IMR-90 (cell line): ENCODE measurements around the gene POU2F1. TPM values are rescaled to one million over a fixed set of nuclear protein-coding genes. Genes with fewer than 3 reads are reported as not detected.

Experiments
- ATAC-seq: fragments of 200-7000 bp; cut with Tn5 transposase; 2 replicates; pipeline ENCODE4 v1.9.1; 2020; ENCODE audit warnings: low read depth, mild to moderate bottlenecking, moderate library complexity
- BruUV-seq: library from RNA; stranded (reverse); fragments of 400-500 nt; replicated peaks from 2 replicates; lab custom pipeline; 2021; lab: Mats Ljungman, UMichigan
- CTCF ChIA-PET: fragments of 300-600 bp; formaldehyde crosslinking; extraction: SDS; loops from one replicate; lab custom pipeline; 2021; ENCODE audit warnings: antibody characterized with exemption; lab: Yijun Ruan, JAX
- POLR2A ChIA-PET: fragments of 300-600 bp; sonication (Branson Sonifier 250); formaldehyde crosslinking; loops from one replicate; lab custom pipeline; 2022; ENCODE audit warnings: antibody characterized with exemption; ENCODE audit not compliant: unreplicated experiment; lab: Charles Lee
- DNase-seq: peaks from one replicate; pipeline ENCODE4 v3.0.0; 2013
- H2AFZ ChIP-seq: replicated peaks from 2 replicates; pipeline ENCODE3; 2013; ENCODE audit warnings: low read length, mild to moderate bottlenecking; ENCODE audit not compliant: poor library complexity
- H2AK5ac ChIP-seq: 2 replicates; pipeline ENCODE4 v1.6.1; 2013; ENCODE audit warnings: low read depth, low read length, inconsistent platforms
- H2AK9ac ChIP-seq: replicated peaks from 2 replicates; pipeline ENCODE3; 2013; ENCODE audit warnings: mild to moderate bottlenecking, low read depth, low read length, moderate library complexity; ENCODE audit not compliant: poor library complexity
- H2BK120ac ChIP-seq: 2 replicates; pipeline ENCODE4 v1.6.1; 2013; ENCODE audit warnings: low read depth, low read length, inconsistent platforms
- H2BK15ac ChIP-seq: 3 replicates; pipeline ENCODE4 v1.6.1; 2013; ENCODE audit warnings: low read depth, low read length, inconsistent platforms
- H2BK20ac ChIP-seq: 2 replicates; pipeline ENCODE4 v1.6.1; 2013; ENCODE audit warnings: low read depth, mild to moderate bottlenecking, inconsistent platforms, low read length, moderate library complexity
- H2BK5ac ChIP-seq: 2 replicates; pipeline ENCODE4 v1.6.1; 2013; ENCODE audit warnings: mild to moderate bottlenecking, low read depth, low read length, inconsistent platforms; ENCODE audit not compliant: poor library complexity, severe bottlenecking
- H3K14ac ChIP-seq: replicated peaks from 2 replicates; pipeline ENCODE4 v1.6.1; 2013; ENCODE audit warnings: low read depth, low read length, inconsistent platforms
- H3K18ac ChIP-seq: 2 replicates; pipeline ENCODE4 v1.6.1; 2013; ENCODE audit warnings: low read depth, low read length, control low read depth
- H3K23ac ChIP-seq: 2 replicates; pipeline ENCODE4 v1.6.1; 2013; ENCODE audit warnings: low read depth, low read length, inconsistent platforms
- H3K27ac ChIP-seq: 2 replicates; pipeline ENCODE4 v1.5.1; 2013; ENCODE audit warnings: mild to moderate bottlenecking, control low read depth, low read length; ENCODE audit not compliant: insufficient read depth
- H3K27me3 ChIP-seq: 2 replicates; pipeline ENCODE4 v1.6.1; 2013; ENCODE audit warnings: low read length; ENCODE audit not compliant: control insufficient read depth, insufficient read depth
- H3K36me3 ChIP-seq: 2 replicates; pipeline ENCODE4 v1.6.1; 2013; ENCODE audit warnings: low read length, mixed read lengths; ENCODE audit not compliant: control insufficient read depth, insufficient read depth
- H3K4ac ChIP-seq: 2 replicates; pipeline ENCODE4 v1.6.1; 2013; ENCODE audit warnings: low read depth, low read length, inconsistent platforms
- H3K4me1 ChIP-seq: 2 replicates; pipeline ENCODE4 v1.6.1; 2013; ENCODE audit warnings: low read length, mixed read lengths; ENCODE audit not compliant: control insufficient read depth, insufficient read depth
- H3K4me2 ChIP-seq: 2 replicates; pipeline ENCODE4 v1.6.1; 2013; ENCODE audit warnings: low read depth, mild to moderate bottlenecking, control low read depth, low read length, moderate library complexity
- H3K4me3 ChIP-seq: 2 replicates; pipeline ENCODE4 v1.5.1; 2013; ENCODE audit warnings: low read depth, mild to moderate bottlenecking, control low read depth, low read length, moderate library complexity; ENCODE audit not compliant: insufficient read depth
- H3K56ac ChIP-seq: 2 replicates; pipeline ENCODE4 v1.6.1; 2013; ENCODE audit warnings: low read length, inconsistent platforms; ENCODE audit not compliant: insufficient read depth; ENCODE audit errors: extremely low read depth
- H3K79me1 ChIP-seq, 2 experiments: 2 replicates each; pipeline ENCODE4 v1.6.1; 2013; ENCODE audit warnings: low read length in 2 of 2, inconsistent platforms in 1 of 2, low read depth in 1 of 2
- H3K9ac ChIP-seq: 2 replicates; pipeline ENCODE4 v1.6.1; 2013; ENCODE audit warnings: low read depth, low read length, control low read depth
- H3K9me1 ChIP-seq: 2 replicates; pipeline ENCODE4 v1.6.1; 2013; ENCODE audit warnings: low read length, inconsistent platforms; ENCODE audit not compliant: insufficient read depth
- H3K9me3 ChIP-seq: 2 replicates; pipeline ENCODE4 v1.6.1; 2013; ENCODE audit warnings: low read length; ENCODE audit not compliant: control insufficient read depth, insufficient read depth
- H4K20me1 ChIP-seq: 2 replicates; pipeline ENCODE4 v1.6.1; 2013; ENCODE audit warnings: low read length, inconsistent platforms; ENCODE audit not compliant: insufficient read depth
- H4K5ac ChIP-seq: 2 replicates; pipeline ENCODE4 v1.6.1; 2013; ENCODE audit warnings: mild to moderate bottlenecking, low read depth, low read length, control low read depth
- H4K8ac ChIP-seq, 2 experiments: 2 replicates each; pipeline ENCODE4 v1.6.1; 2013; ENCODE audit warnings: low read depth in 2 of 2, low read length in 2 of 2, control low read depth in 1 of 2, inconsistent platforms in 1 of 2
- H4K91ac ChIP-seq: 2 replicates; pipeline ENCODE4 v1.6.1; 2013; ENCODE audit warnings: low read depth, low read length, inconsistent platforms; ENCODE audit not compliant: insufficient read depth
- BHLHE40 ChIP-seq: fragments of 150-350 bp; IDR thresholded peaks from 2 replicates; pipeline ENCODE4 v1.6.1; 2016; ENCODE audit warnings: mild to moderate bottlenecking, low read depth, low read length
- CEBPB ChIP-seq: IDR thresholded peaks from 2 replicates; pipeline ENCODE4 v1.6.1; 2012; ENCODE audit warnings: low read depth, low read length, improper control_type of control experiment
- MAZ ChIP-seq: IDR thresholded peaks from 2 replicates; pipeline ENCODE4 v1.6.1; 2012; ENCODE audit warnings: low read depth, mild to moderate bottlenecking, low read length, improper control_type of control experiment, moderate library complexity, borderline replicate concordance
- RAD21 ChIP-seq: IDR thresholded peaks from 2 replicates; pipeline ENCODE4 v1.6.1; 2012; ENCODE audit warnings: low read length, improper control_type of control experiment
- SMC3 ChIP-seq: fragments of 150-350 bp; IDR thresholded peaks from 2 replicates; pipeline ENCODE4 v1.6.1; 2016; ENCODE audit warnings: low read depth, mild to moderate bottlenecking, antibody characterized with exemption, low read length, moderate library complexity
- WGBS, 2 experiments: methylation state at CpG; one replicate each; pipeline versions ENCODE4 v1.1.5 to v1.1.7; 2013; ENCODE audit warnings: missing lambda C conversion rate in 2 of 2; ENCODE audit not compliant: insufficient read length in 1 of 2; ENCODE audit errors: extremely low coverage in 2 of 2; 5-methylcytosine and 5-hydroxymethylcytosine counted together
- dilution Hi-C: fragments of 300-500 bp; cut with HindIII; formaldehyde crosslinking; loops from one replicate; pipeline ENCODE4 v1.14.3; 2018; ENCODE audit warnings: low sequenced_read_pairs; ENCODE audit not compliant: unreplicated experiment
- in situ Hi-C: fragments of 300-500 bp; cut with MboI; formaldehyde crosslinking; loops from 3 replicates; pipeline ENCODE4 v1.14.3; 2019; ENCODE audit warnings: low sequenced_read_pairs, inconsistent platforms, mixed read lengths
- intact Hi-C: fragments of 100-400 bp; cut with micrococcal nuclease; formaldehyde crosslinking; loops from 2 replicates; pipeline ENCODE4 v1.10.0; 2022
- polyA plus RNA-seq, 3 experiments: library from polyadenylated mRNA; depleted of rRNA; stranded (reverse); fragments of >200 nt; gene quantifications; 2 replicates each; pipeline ENCODE4 v1.2.3, GENCODE V29; 2012; ENCODE audit warnings: low replicate concordance in 1 of 3
- total RNA-seq: library from RNA; depleted of rRNA; stranded (reverse); fragments of >200 nt; gene quantifications from 2 replicates; pipeline ENCODE4 v1.2.3, GENCODE V29; 2012

Gene POU2F1
- total and polyA plus RNA-seq, 2 of the 4 experiments (the other 2 are of a cell fraction), result 1.2 to 3.4 TPM

- Histone ChIP-seq H2BK120ac (no peak overlapping the region), H4K5ac (no peak overlapping the region), H2BK20ac (no peak overlapping the region), H2AFZ (no peak overlapping the region), H3K9me1 (no peaks in the 10 kb centered on the region), H3K4me1 (no peaks in the 10 kb centered on the region), H3K56ac (no peak overlapping the region), H4K91ac (no peak overlapping the region), H2BK15ac (no peak overlapping the region), H2AK9ac (no peak overlapping the region), H3K4me2 (no peak overlapping the region), H3K9me3 (peaks cover 3% of the 10 kb centered on the region), H2AK5ac (no peak overlapping the region), H3K14ac (no peak overlapping the region), H4K8ac (no peak overlapping the region), H3K23ac (no peak overlapping the region), H3K79me1 (no peaks in the 10 kb centered on the region; a peak in 1 of 4 replicates), H3K4ac (no peak overlapping the region), H4K20me1 (no peaks in the 10 kb centered on the region), H3K9ac (no peak overlapping the region), H3K27me3 (no peaks in the 10 kb centered on the region), H3K4me3 (no peak overlapping the region), H3K18ac (no peak overlapping the region), H3K36me3 (peaks cover 3% of the 10 kb centered on the region; the same call in 1 of the 2 replicates), H3K27ac (no peak overlapping the region), H2BK5ac (no peak overlapping the region)
- dilution Hi-C loops (no loop called here), in situ Hi-C loops (no loop called here), intact Hi-C loops (no loop called here)
- BruUV-seq, result no TSS peak
- WGBS, 2 experiments, result no CpG with 5 or more reads among the region's 4 CpGs
- ChIA-PET CTCF (no interaction called here), POLR2A (no interaction called here)
- TF ChIP-seq BHLHE40 (no peak), SMC3 (no peak), MAZ (no peak), RAD21 (no peak), CEBPB (no peak)
- ATAC-seq (no peak), DNase-seq (no peak)
Observed at GRCh38 chr1:167328306-167328815, 107.7 kb downstream of the POU2F1 start.
